T-helper 2 cell treated with Interferon-gamma antibody and Interleukin-4, amounts not matched to agents 5 μg/mL and 100 μg/mL, for 36 hours (primary cell): ENCODE measurements around the gene COL18A1.
A peak's percentile ranks its signal among the peaks of the same experiment; 100 is the strongest.
"Not testable (repeated sequence)": the region's sequence is repeated elsewhere in the genome, so short reads cannot be mapped to it uniquely, and the experiment has no call there.

Experiments
- DNase-seq: peaks from one replicate; pipeline ENCODE4 v3.0.0; 2021; ENCODE audit warnings: low spot score
- H3K27ac Mint-ChIP-seq: one replicate; pipeline ENCODE4 v1.8.0; 2021; ENCODE audit warnings: mild to moderate bottlenecking, mixed read lengths
- H3K27me3 Mint-ChIP-seq: one replicate; pipeline ENCODE4 v1.8.0; 2021; ENCODE audit warnings: low read depth, mixed read lengths
- H3K36me3 Mint-ChIP-seq: one replicate; pipeline ENCODE4 v1.8.0; 2021; ENCODE audit warnings: low read depth, mixed read lengths
- H3K4me1 Mint-ChIP-seq: one replicate; pipeline ENCODE4 v1.8.0; 2021; ENCODE audit warnings: low read depth, mixed read lengths
- H3K4me3 Mint-ChIP-seq: one replicate; pipeline ENCODE4 v1.8.0; 2022; ENCODE audit warnings: mild to moderate bottlenecking, moderate library complexity, mixed read lengths
- H3K9me3 Mint-ChIP-seq: one replicate; pipeline ENCODE4 v1.8.0; 2021; ENCODE audit warnings: mixed read lengths

Gene COL18A1

GRCh38 chr21:45498646-45499000, 93.7 kb downstream of the COL18A1 start:
- Mint-ChIP-seq H3K4me1 (no peaks in the 10 kb centered on the region), H3K4me3 (no peak overlapping the region), H3K27me3 (no peaks in the 10 kb centered on the region), H3K27ac (no peak overlapping the region), H3K9me3 (no peaks in the 10 kb centered on the region), H3K36me3 (no peaks in the 10 kb centered on the region)
- DNase-seq, result no peak

GRCh38 chr21:45499201-45499750, 94.3 kb downstream of the COL18A1 start:
- Mint-ChIP-seq H3K27me3 (no peaks in the 10 kb centered on the region), H3K36me3 (no peaks in the 10 kb centered on the region), H3K27ac (no peak overlapping the region), H3K4me3 (no peak overlapping the region), H3K4me1 (no peaks in the 10 kb centered on the region), H3K9me3 (no peaks in the 10 kb centered on the region)
- no peak for DNase-seq

- DNase-seq, result no peak
- H3K27ac Mint-ChIP-seq, result no peak overlapping the region
- no peaks in the 10 kb centered on the region for H3K9me3 Mint-ChIP-seq
- H3K4me3 Mint-ChIP-seq, result no peak overlapping the region
- no peaks in the 10 kb centered on the region for H3K36me3 Mint-ChIP-seq
- H3K4me1 Mint-ChIP-seq, result no peaks in the 10 kb centered on the region
- H3K27me3 Mint-ChIP-seq, result no peaks in the 10 kb centered on the region
Measured at GRCh38 chr21:45499970-45500577, 95.1 kb downstream of the COL18A1 start.

GRCh38 chr21:45501081-45502005, 96.4 kb downstream of the COL18A1 start:
- H3K27ac Mint-ChIP-seq, H3K9me3 Mint-ChIP-seq, H3K4me3 Mint-ChIP-seq, H3K4me1 Mint-ChIP-seq, DNase-seq, H3K27me3 Mint-ChIP-seq, H3K36me3 Mint-ChIP-seq: not testable (repeated sequence)

GRCh38 chr21:45502006-45502345, 97.0 kb downstream of the COL18A1 start:
- H3K4me3 Mint-ChIP-seq, result no peak overlapping the region
- H3K36me3 Mint-ChIP-seq, result no peaks in the 10 kb centered on the region
- no peaks in the 10 kb centered on the region for H3K9me3 Mint-ChIP-seq
- no peak overlapping the region for H3K27ac Mint-ChIP-seq
- no peaks in the 10 kb centered on the region for H3K27me3 Mint-ChIP-seq
- no peak for DNase-seq
- no peaks in the 10 kb centered on the region for H3K4me1 Mint-ChIP-seq

- DNase-seq, result no peak
- Mint-ChIP-seq H3K4me3 (no peak overlapping the region), H3K9me3 (no peaks in the 10 kb centered on the region), H3K4me1 (no peaks in the 10 kb centered on the region), H3K36me3 (no peaks in the 10 kb centered on the region), H3K27ac (no peak overlapping the region), H3K27me3 (no peaks in the 10 kb centered on the region)
Measured at GRCh38 chr21:45502600-45502999, 97.6 kb downstream of the COL18A1 start.

GRCh38 chr21:45503226-45503625, 98.3 kb downstream of the COL18A1 start:
- not testable (repeated sequence) for H3K27me3 Mint-ChIP-seq, H3K36me3 Mint-ChIP-seq, DNase-seq, H3K9me3 Mint-ChIP-seq, H3K4me3 Mint-ChIP-seq, H3K4me1 Mint-ChIP-seq, H3K27ac Mint-ChIP-seq

GRCh38 chr21:45504021-45504515, 99.1 kb downstream of the COL18A1 start:
- Mint-ChIP-seq H3K27me3 (no peaks in the 10 kb centered on the region), H3K36me3 (no peaks in the 10 kb centered on the region), H3K4me3 (no peak overlapping the region), H3K9me3 (no peaks in the 10 kb centered on the region), H3K4me1 (no peaks in the 10 kb centered on the region), H3K27ac (peak overlapping the region; percentile 45)
- no peak for DNase-seq

GRCh38 chr21:45504516-45505415, 99.8 kb downstream of the COL18A1 start:
- no peaks in the 10 kb centered on the region for H3K36me3 Mint-ChIP-seq
- H3K27ac Mint-ChIP-seq, result no peak overlapping the region
- no peaks in the 10 kb centered on the region for H3K4me1 Mint-ChIP-seq
- H3K4me3 Mint-ChIP-seq, result no peak overlapping the region
- H3K27me3 Mint-ChIP-seq, result no peaks in the 10 kb centered on the region
- no peak for DNase-seq
- no peaks in the 10 kb centered on the region for H3K9me3 Mint-ChIP-seq

- Mint-ChIP-seq H3K36me3 (no peaks in the 10 kb centered on the region), H3K4me3 (no peak overlapping the region), H3K4me1 (no peaks in the 10 kb centered on the region), H3K9me3 (no peaks in the 10 kb centered on the region), H3K27ac (no peak overlapping the region), H3K27me3 (no peaks in the 10 kb centered on the region)
- no peak for DNase-seq
Measured at GRCh38 chr21:45505416-45506021, 100.6 kb downstream of the COL18A1 start.

GRCh38 chr21:45506241-45506817, 101.4 kb downstream of the COL18A1 start:
- no peaks in the 10 kb centered on the region for H3K9me3 Mint-ChIP-seq
- DNase-seq, result no peak
- no peaks in the 10 kb centered on the region for H3K36me3 Mint-ChIP-seq
- no peak overlapping the region for H3K27ac Mint-ChIP-seq
- H3K27me3 Mint-ChIP-seq, result no peaks in the 10 kb centered on the region
- no peaks in the 10 kb centered on the region for H3K4me1 Mint-ChIP-seq
- no peak overlapping the region for H3K4me3 Mint-ChIP-seq

GRCh38 chr21:45506836-45507522, 102.0 kb downstream of the COL18A1 start:
- H3K27ac Mint-ChIP-seq, result no peak overlapping the region
- DNase-seq, result no peak
- no peaks in the 10 kb centered on the region for H3K4me1 Mint-ChIP-seq
- no peaks in the 10 kb centered on the region for H3K36me3 Mint-ChIP-seq
- no peak overlapping the region for H3K4me3 Mint-ChIP-seq
- H3K27me3 Mint-ChIP-seq, result no peaks in the 10 kb centered on the region
- H3K9me3 Mint-ChIP-seq, result no peaks in the 10 kb centered on the region

- Mint-ChIP-seq H3K4me3 (no peak overlapping the region), H3K4me1 (no peaks in the 10 kb centered on the region), H3K9me3 (no peaks in the 10 kb centered on the region), H3K27ac (peak overlapping the region; percentile 41), H3K36me3 (no peaks in the 10 kb centered on the region), H3K27me3 (no peaks in the 10 kb centered on the region)
- DNase-seq, result no peak
Measured at GRCh38 chr21:45507523-45507875, 102.5 kb downstream of the COL18A1 start.
